HepG2 (cell line): ENCODE results near the gene ARHGAP32.

ENCODE experiments used
- EZH2 ChIP-seq: conservative IDR thresholded peaks from 2 replicates; pipeline ENCODE4 v1.6.1; 2012; ENCODE audit warnings: mild to moderate bottlenecking, low read depth, low read length, moderate library complexity
- FOXM1 ChIP-seq: sonication (generic); formaldehyde crosslinking; IDR thresholded peaks from 2 replicates; pipeline ENCODE4 v1.5.0; 2020; ENCODE audit warnings: missing genetic modification reagents
- POLR2A ChIP-seq, 2 experiments: IDR thresholded peaks; 2 replicates each; pipeline ENCODE4 v1.6.1; 2011; ENCODE audit warnings: low read depth in 2 of 2, low read length in 2 of 2, mild to moderate bottlenecking in 1 of 2, moderate library complexity in 1 of 2; ENCODE audit not compliant: insufficient read depth in 1 of 2
- TCF7L2 ChIP-seq: IDR thresholded peaks from 2 replicates; pipeline ENCODE4 v1.6.1; 2011; ENCODE audit warnings: mild to moderate bottlenecking, low read depth, low read length, moderate library complexity
- ZEB1 ChIP-seq: IDR thresholded peaks from 2 replicates; pipeline ENCODE4 v1.6.1; 2012; ENCODE audit warnings: mild to moderate bottlenecking, low read depth, inconsistent platforms; ENCODE audit not compliant: insufficient replicate concordance
- ZFP36 ChIP-seq: fragments of 150-350 bp; IDR thresholded peaks from 2 replicates; pipeline ENCODE4 v1.6.1; 2018; ENCODE audit warnings: borderline replicate concordance, low read length, low read depth; ENCODE audit not compliant: partially characterized antibody
- ZSCAN29 ChIP-seq: sonication (generic); formaldehyde crosslinking; conservative IDR thresholded peaks from 2 replicates; pipeline ENCODE4 v1.4.0; 2020; ENCODE audit warnings: mild to moderate bottlenecking, missing genetic modification reagents
- ZZZ3 ChIP-seq: sonication (generic); formaldehyde crosslinking; IDR thresholded peaks from 2 replicates; pipeline ENCODE4 v1.4.0; 2020; ENCODE audit warnings: missing genetic modification reagents, mild to moderate bottlenecking, borderline replicate concordance
- TF ChIP-seq, protein P1 (sequence below): sonication (generic); formaldehyde crosslinking; IDR thresholded peaks from 2 replicates; pipeline ENCODE4 v1.8.0; 2022; ENCODE audit warnings: mild to moderate bottlenecking, missing genetic modification reagents, moderate library complexity

DNA sequence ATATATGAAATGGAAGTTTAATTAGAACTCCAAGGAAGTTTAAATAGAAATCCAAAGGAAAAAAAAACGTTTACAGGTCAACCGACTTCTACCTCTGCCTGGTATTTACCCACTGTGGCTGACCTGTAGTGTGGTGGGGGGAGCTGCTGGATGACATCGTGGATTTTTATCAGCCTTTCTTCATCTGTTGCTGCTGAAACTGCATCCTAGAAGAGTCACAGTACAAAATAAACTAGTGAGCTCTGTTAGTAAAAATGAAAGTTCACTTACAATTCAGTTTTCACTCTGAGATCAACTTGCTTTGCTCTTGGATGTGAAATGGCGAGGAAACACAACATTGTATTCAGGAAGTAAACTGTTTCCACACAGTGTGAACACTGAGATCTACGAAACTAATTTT is 206.2 kb downstream of the ARHGAP32 start:
- TF ChIP-seq EZH2 (no peak), ZZZ3 (CRISPR knock-in tag) (no peak), POLR2A (IDR thresholded peaks at IDR 0.05; ENCODE audit: insufficient read depth in 1 of 2, low read depth in 2 of 2, low read length in 2 of 2) (no peak), ZEB1 (no peak), ZFP36 (no peak), FOXM1 (CRISPR knock-in tag) (no peak), TCF7L2 (no peak), ZSCAN29 (no peak)
- TF ChIP-seq, protein P1, sequence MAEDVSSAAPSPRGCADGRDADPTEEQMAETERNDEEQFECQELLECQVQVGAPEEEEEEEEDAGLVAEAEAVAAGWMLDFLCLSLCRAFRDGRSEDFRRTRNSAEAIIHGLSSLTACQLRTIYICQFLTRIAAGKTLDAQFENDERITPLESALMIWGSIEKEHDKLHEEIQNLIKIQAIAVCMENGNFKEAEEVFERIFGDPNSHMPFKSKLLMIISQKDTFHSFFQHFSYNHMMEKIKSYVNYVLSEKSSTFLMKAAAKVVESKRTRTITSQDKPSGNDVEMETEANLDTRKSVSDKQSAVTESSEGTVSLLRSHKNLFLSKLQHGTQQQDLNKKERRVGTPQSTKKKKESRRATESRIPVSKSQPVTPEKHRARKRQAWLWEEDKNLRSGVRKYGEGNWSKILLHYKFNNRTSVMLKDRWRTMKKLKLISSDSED = no peak
